Eye (tissue), 1 donor: ENCODE measurements around the gene MRPL47.
A peak's percentile ranks its signal among the peaks of the same experiment; 100 is the strongest.
"Not testable (repeated sequence)": the region's sequence is repeated elsewhere in the genome, so short reads cannot be mapped to it uniquely, and the experiment has no call there.

ENCODE experiments used
- DNase-seq: peaks from one replicate; pipeline ENCODE4 v3.0.0-alpha.2; 2015

Gene MRPL47

GRCh38 chr3:179604321-179605078, at the start of gene MRPL47, which contains the start of gene NDUFB5:
Gene MRPL47 (minus strand): TSS chr3:179604638. CDS start chr3:179604624, 14 bp downstream.
Gene NDUFB5 (plus strand): TSS chr3:179604794. CDS start chr3:179604816, 22 bp downstream.
- peak; percentile 99 for DNase-seq

GRCh38 chr3:179653096-179653797, 48.8 kb upstream of the MRPL47 start:
- peak; percentile 92 for DNase-seq

GRCh38 chr3:179652447-179653095, 48.1 kb upstream of the MRPL47 start, which contains the start of gene USP13:
Gene USP13 (plus strand): TSS chr3:179653040. CDS start chr3:179653226, 186 bp downstream.
- DNase-seq = peak; percentile 94

GRCh38 chr3:179651687-179652446, 47.4 kb upstream of the MRPL47 start:
- DNase-seq = no peak

GRCh38 chr3:179646177-179646576, 41.7 kb upstream of the MRPL47 start:
- no peak for DNase-seq

- not testable (repeated sequence) for DNase-seq
These were observed 39.4 kb upstream of the MRPL47 start for GRCh38 chr3:179643837-179644236.

GRCh38 chr3:179642871-179643270, 38.4 kb upstream of the MRPL47 start:
- DNase-seq = no peak

GRCh38 chr3:179640469-179640868, 36.0 kb upstream of the MRPL47 start:
- DNase-seq = no peak

- no peak for DNase-seq
These were observed 26.5 kb upstream of the MRPL47 start for GRCh38 chr3:179630753-179631451.

GRCh38 chr3:179624451-179624850, 20.0 kb upstream of the MRPL47 start:
- no peak for DNase-seq

GRCh38 chr3:179622023-179622422, 17.6 kb upstream of the MRPL47 start:
- no peak for DNase-seq

GRCh38 chr3:179615458-179616173, 11.2 kb upstream of the MRPL47 start:
- DNase-seq = no peak

- no peak for DNase-seq
These were observed 9.4 kb upstream of the MRPL47 start for GRCh38 chr3:179613807-179614206.

GRCh38 chr3:179610066-179610465, 5.6 kb upstream of the MRPL47 start:
- DNase-seq = no peak

GRCh38 chr3:179608931-179609720, 4.7 kb upstream of the MRPL47 start:
- no peak for DNase-seq

- DNase-seq = no peak
These were observed 2.2 kb upstream of the MRPL47 start for GRCh38 chr3:179606534-179607085.

GRCh38 chr3:179603831-179604230, 607 bp downstream of the MRPL47 start:
- no peak for DNase-seq

GRCh38 chr3:179603321-179603720, 1.1 kb downstream of the MRPL47 start:
- no peak for DNase-seq

GRCh38 chr3:179599531-179599930, 4.9 kb downstream of the MRPL47 start:
- DNase-seq = no peak

GRCh38 chr3:179591313-179591712, 13.1 kb downstream of the MRPL47 start:
- DNase-seq = no peak
